Endothelial cell (in vitro differentiated cells): ENCODE data around the gene IGSF10. TPM values are rescaled to one million over a fixed set of nuclear protein-coding genes. Genes with fewer than 3 reads are reported as not detected.

ENCODE experiments used
- DNase-seq: peaks from one replicate; pipeline ENCODE4 v3.0.0; 2021; ENCODE audit warnings: low spot score
- H3K27ac Mint-ChIP-seq: one replicate; pipeline ENCODE4 v1.8.0; 2021; ENCODE audit warnings: mixed read lengths, inconsistent platforms; ENCODE audit not compliant: unreplicated experiment
- H3K27me3 Mint-ChIP-seq: one replicate; pipeline ENCODE4 v1.8.0; 2021; ENCODE audit warnings: mild to moderate bottlenecking, moderate library complexity, mixed read lengths, inconsistent platforms; ENCODE audit not compliant: unreplicated experiment
- H3K36me3 Mint-ChIP-seq: one replicate; pipeline ENCODE4 v1.8.0; 2021; ENCODE audit warnings: mild to moderate bottlenecking, low read depth, mixed read lengths, inconsistent platforms; ENCODE audit not compliant: unreplicated experiment
- H3K4me1 Mint-ChIP-seq: one replicate; pipeline ENCODE4 v1.8.0; 2021; ENCODE audit warnings: mild to moderate bottlenecking, mixed read lengths, inconsistent platforms; ENCODE audit not compliant: unreplicated experiment
- H3K4me3 Mint-ChIP-seq: one replicate; pipeline ENCODE4 v1.8.0; 2021; ENCODE audit warnings: mild to moderate bottlenecking, mixed read lengths, inconsistent platforms; ENCODE audit not compliant: unreplicated experiment
- H3K9me3 Mint-ChIP-seq: one replicate; pipeline ENCODE4 v1.8.0; 2021; ENCODE audit warnings: mixed read lengths, inconsistent platforms; ENCODE audit not compliant: unreplicated experiment
- CTCF ChIP-seq: fragments of 200-600 bp; sonication (generic); IDR thresholded peaks from one replicate; pipeline ENCODE4 v1.5.0; 2021; ENCODE audit warnings: antibody characterized with exemption; ENCODE audit not compliant: unreplicated experiment
- total RNA-seq: library from RNA; stranded (reverse); fragmentation: NEBNext Ultra II Directional; extraction: Animal tissue kit (Norgen Biotek cat#: 25700); gene quantifications from one replicate; pipeline ENCODE4 v1.2.1, GENCODE V29; 2021; ENCODE audit not compliant: unreplicated experiment

IGSF10 gene
- total RNA-seq, 1 donor from 2014 or later, result 4.1 TPM

GRCh38 chr3:151476344-151477018 is 15.6 kb upstream of the IGSF10 start:
- no peak for TF ChIP-seq CTCF
- Mint-ChIP-seq H3K4me1 (peaks cover 18% of the 10 kb centered on the region), H3K36me3 (no peaks in the 10 kb centered on the region), H3K4me3 (no peak overlapping the region), H3K27ac (peak overlapping the region; percentile 77), H3K9me3 (no peaks in the 10 kb centered on the region), H3K27me3 (no peaks in the 10 kb centered on the region)
- peak; percentile 47 for DNase-seq

- H3K27ac Mint-ChIP-seq, result no peak overlapping the region
- no peaks in the 10 kb centered on the region for H3K27me3 Mint-ChIP-seq
- H3K4me3 Mint-ChIP-seq, result no peak overlapping the region
Observed at GRCh38 chr3:151468284-151468917, 7.5 kb upstream of the IGSF10 start.

GRCh38 chr3:151467069-151467468 is 6.2 kb upstream of the IGSF10 start:
- Mint-ChIP-seq H3K4me1 (peaks cover 3% of the 10 kb centered on the region), H3K9me3 (no peaks in the 10 kb centered on the region), H3K27me3 (no peaks in the 10 kb centered on the region), H3K36me3 (no peaks in the 10 kb centered on the region), H3K27ac (no peak overlapping the region), H3K4me3 (no peak overlapping the region)
- DNase-seq, result no peak
- TF ChIP-seq CTCF, result no peak

More at GRCh38 chr3:151468284-151468917, 7.5 kb upstream of the IGSF10 start:
- peaks cover 3% of the 10 kb centered on the region for H3K4me1 Mint-ChIP-seq
- no peaks in the 10 kb centered on the region for H3K36me3 Mint-ChIP-seq
- peak; percentile 79 for TF ChIP-seq CTCF
- peak; percentile 61 for DNase-seq
- no peaks in the 10 kb centered on the region for H3K9me3 Mint-ChIP-seq

- Mint-ChIP-seq H3K9me3 (no peaks in the 10 kb centered on the region), H3K27me3 (no peaks in the 10 kb centered on the region), H3K4me1 (peaks cover 9% of the 10 kb centered on the region), H3K36me3 (no peaks in the 10 kb centered on the region), H3K27ac (no peak overlapping the region), H3K4me3 (no peak overlapping the region)
- TF ChIP-seq CTCF, result no peak
- no peak for DNase-seq
Observed at GRCh38 chr3:151462991-151463390, 2.1 kb upstream of the IGSF10 start.

GRCh38 chr3:151462278-151462780 is 1.5 kb upstream of the IGSF10 start:
- Mint-ChIP-seq H3K36me3 (no peaks in the 10 kb centered on the region), H3K4me3 (no peak overlapping the region), H3K4me1 (peaks cover 8% of the 10 kb centered on the region), H3K27ac (no peak overlapping the region), H3K9me3 (no peaks in the 10 kb centered on the region), H3K27me3 (no peaks in the 10 kb centered on the region)
- no peak for DNase-seq
- TF ChIP-seq CTCF, result no peak
